IMR-90 (cell line): ENCODE measurements around the gene LGSN. TPM values are rescaled to one million over a fixed set of nuclear protein-coding genes. Genes with fewer than 3 reads are reported as not detected.

ENCODE experiments used
- ATAC-seq: fragments of 200-7000 bp; cut with Tn5 transposase; 2 replicates; pipeline ENCODE4 v1.9.1; 2020; ENCODE audit warnings: low read depth, mild to moderate bottlenecking, moderate library complexity
- BruUV-seq: library from RNA; stranded (reverse); fragments of 400-500 nt; replicated peaks from 2 replicates; lab custom pipeline; 2021; lab: Mats Ljungman, UMichigan
- CTCF ChIA-PET: fragments of 300-600 bp; formaldehyde crosslinking; extraction: SDS; loops from one replicate; lab custom pipeline; 2021; ENCODE audit warnings: antibody characterized with exemption; lab: Yijun Ruan, JAX
- POLR2A ChIA-PET: fragments of 300-600 bp; sonication (Branson Sonifier 250); formaldehyde crosslinking; loops from one replicate; lab custom pipeline; 2022; ENCODE audit warnings: antibody characterized with exemption; ENCODE audit not compliant: unreplicated experiment; lab: Charles Lee
- DNase-seq: peaks from one replicate; pipeline ENCODE4 v3.0.0; 2013
- H2AFZ ChIP-seq: replicated peaks from 2 replicates; pipeline ENCODE3; 2013; ENCODE audit warnings: low read length, mild to moderate bottlenecking; ENCODE audit not compliant: poor library complexity
- H2AK5ac ChIP-seq: 2 replicates; pipeline ENCODE4 v1.6.1; 2013; ENCODE audit warnings: low read depth, low read length, inconsistent platforms
- H2AK9ac ChIP-seq: replicated peaks from 2 replicates; pipeline ENCODE3; 2013; ENCODE audit warnings: mild to moderate bottlenecking, low read depth, low read length, moderate library complexity; ENCODE audit not compliant: poor library complexity
- H2BK120ac ChIP-seq: 2 replicates; pipeline ENCODE4 v1.6.1; 2013; ENCODE audit warnings: low read depth, low read length, inconsistent platforms
- H2BK15ac ChIP-seq: 3 replicates; pipeline ENCODE4 v1.6.1; 2013; ENCODE audit warnings: low read depth, low read length, inconsistent platforms
- H2BK20ac ChIP-seq: 2 replicates; pipeline ENCODE4 v1.6.1; 2013; ENCODE audit warnings: low read depth, mild to moderate bottlenecking, inconsistent platforms, low read length, moderate library complexity
- H2BK5ac ChIP-seq: 2 replicates; pipeline ENCODE4 v1.6.1; 2013; ENCODE audit warnings: mild to moderate bottlenecking, low read depth, low read length, inconsistent platforms; ENCODE audit not compliant: poor library complexity, severe bottlenecking
- H3K14ac ChIP-seq: replicated peaks from 2 replicates; pipeline ENCODE4 v1.6.1; 2013; ENCODE audit warnings: low read depth, low read length, inconsistent platforms
- H3K18ac ChIP-seq: 2 replicates; pipeline ENCODE4 v1.6.1; 2013; ENCODE audit warnings: low read depth, low read length, control low read depth
- H3K23ac ChIP-seq: 2 replicates; pipeline ENCODE4 v1.6.1; 2013; ENCODE audit warnings: low read depth, low read length, inconsistent platforms
- H3K27ac ChIP-seq: 2 replicates; pipeline ENCODE4 v1.5.1; 2013; ENCODE audit warnings: mild to moderate bottlenecking, control low read depth, low read length; ENCODE audit not compliant: insufficient read depth
- H3K27me3 ChIP-seq: 2 replicates; pipeline ENCODE4 v1.6.1; 2013; ENCODE audit warnings: low read length; ENCODE audit not compliant: control insufficient read depth, insufficient read depth
- H3K36me3 ChIP-seq: 2 replicates; pipeline ENCODE4 v1.6.1; 2013; ENCODE audit warnings: low read length, mixed read lengths; ENCODE audit not compliant: control insufficient read depth, insufficient read depth
- H3K4ac ChIP-seq: 2 replicates; pipeline ENCODE4 v1.6.1; 2013; ENCODE audit warnings: low read depth, low read length, inconsistent platforms
- H3K4me1 ChIP-seq: 2 replicates; pipeline ENCODE4 v1.6.1; 2013; ENCODE audit warnings: low read length, mixed read lengths; ENCODE audit not compliant: control insufficient read depth, insufficient read depth
- H3K4me2 ChIP-seq: 2 replicates; pipeline ENCODE4 v1.6.1; 2013; ENCODE audit warnings: low read depth, mild to moderate bottlenecking, control low read depth, low read length, moderate library complexity
- H3K4me3 ChIP-seq: 2 replicates; pipeline ENCODE4 v1.5.1; 2013; ENCODE audit warnings: low read depth, mild to moderate bottlenecking, control low read depth, low read length, moderate library complexity; ENCODE audit not compliant: insufficient read depth
- H3K56ac ChIP-seq: 2 replicates; pipeline ENCODE4 v1.6.1; 2013; ENCODE audit warnings: low read length, inconsistent platforms; ENCODE audit not compliant: insufficient read depth; ENCODE audit errors: extremely low read depth
- H3K79me1 ChIP-seq, 2 experiments: 2 replicates each; pipeline ENCODE4 v1.6.1; 2013; ENCODE audit warnings: low read length in 2 of 2, inconsistent platforms in 1 of 2, low read depth in 1 of 2
- H3K9ac ChIP-seq: 2 replicates; pipeline ENCODE4 v1.6.1; 2013; ENCODE audit warnings: low read depth, low read length, control low read depth
- H3K9me1 ChIP-seq: 2 replicates; pipeline ENCODE4 v1.6.1; 2013; ENCODE audit warnings: low read length, inconsistent platforms; ENCODE audit not compliant: insufficient read depth
- H3K9me3 ChIP-seq: 2 replicates; pipeline ENCODE4 v1.6.1; 2013; ENCODE audit warnings: low read length; ENCODE audit not compliant: control insufficient read depth, insufficient read depth
- H4K20me1 ChIP-seq: 2 replicates; pipeline ENCODE4 v1.6.1; 2013; ENCODE audit warnings: low read length, inconsistent platforms; ENCODE audit not compliant: insufficient read depth
- H4K5ac ChIP-seq: 2 replicates; pipeline ENCODE4 v1.6.1; 2013; ENCODE audit warnings: mild to moderate bottlenecking, low read depth, low read length, control low read depth
- H4K8ac ChIP-seq, 2 experiments: 2 replicates each; pipeline ENCODE4 v1.6.1; 2013; ENCODE audit warnings: low read depth in 2 of 2, low read length in 2 of 2, control low read depth in 1 of 2, inconsistent platforms in 1 of 2
- H4K91ac ChIP-seq: 2 replicates; pipeline ENCODE4 v1.6.1; 2013; ENCODE audit warnings: low read depth, low read length, inconsistent platforms; ENCODE audit not compliant: insufficient read depth
- BHLHE40 ChIP-seq: fragments of 150-350 bp; IDR thresholded peaks from 2 replicates; pipeline ENCODE4 v1.6.1; 2016; ENCODE audit warnings: mild to moderate bottlenecking, low read depth, low read length
- MAZ ChIP-seq: IDR thresholded peaks from 2 replicates; pipeline ENCODE4 v1.6.1; 2012; ENCODE audit warnings: low read depth, mild to moderate bottlenecking, low read length, improper control_type of control experiment, moderate library complexity, borderline replicate concordance
- MXI1 ChIP-seq: IDR thresholded peaks from 2 replicates; pipeline ENCODE4 v1.6.1; 2012; ENCODE audit warnings: low read depth, mild to moderate bottlenecking, low read length, moderate library complexity, borderline replicate concordance
- NFE2L2 ChIP-seq: fragments of 150-350 bp; IDR thresholded peaks from 2 replicates; pipeline ENCODE4 v1.6.1; 2016; ENCODE audit warnings: low read depth, mild to moderate bottlenecking, low read length
- POLR2A ChIP-seq: IDR thresholded peaks from 2 replicates; pipeline ENCODE4 v1.6.1; 2012; ENCODE audit warnings: mild to moderate bottlenecking, low read depth, low read length
- RAD21 ChIP-seq: IDR thresholded peaks from 2 replicates; pipeline ENCODE4 v1.6.1; 2012; ENCODE audit warnings: low read length, improper control_type of control experiment
- RFX5 ChIP-seq: IDR thresholded peaks from 2 replicates; pipeline ENCODE4 v1.8.0; 2012; ENCODE audit warnings: low read depth, mild to moderate bottlenecking, low read length, moderate library complexity
- SMC3 ChIP-seq: fragments of 150-350 bp; IDR thresholded peaks from 2 replicates; pipeline ENCODE4 v1.6.1; 2016; ENCODE audit warnings: low read depth, mild to moderate bottlenecking, antibody characterized with exemption, low read length, moderate library complexity
- WGBS, 2 experiments: methylation state at CpG; one replicate each; pipeline versions ENCODE4 v1.1.5 to v1.1.7; 2013; ENCODE audit warnings: missing lambda C conversion rate in 2 of 2; ENCODE audit not compliant: insufficient read length in 1 of 2; ENCODE audit errors: extremely low coverage in 2 of 2; 5-methylcytosine and 5-hydroxymethylcytosine counted together
- dilution Hi-C: fragments of 300-500 bp; cut with HindIII; formaldehyde crosslinking; loops from one replicate; pipeline ENCODE4 v1.14.3; 2018; ENCODE audit warnings: low sequenced_read_pairs; ENCODE audit not compliant: unreplicated experiment
- in situ Hi-C: fragments of 300-500 bp; cut with MboI; formaldehyde crosslinking; loops from 3 replicates; pipeline ENCODE4 v1.14.3; 2019; ENCODE audit warnings: low sequenced_read_pairs, inconsistent platforms, mixed read lengths
- intact Hi-C: fragments of 100-400 bp; cut with micrococcal nuclease; formaldehyde crosslinking; loops from 2 replicates; pipeline ENCODE4 v1.10.0; 2022
- polyA plus RNA-seq, 3 experiments: library from polyadenylated mRNA; depleted of rRNA; stranded (reverse); fragments of >200 nt; gene quantifications; 2 replicates each; pipeline ENCODE4 v1.2.3, GENCODE V29; 2012; ENCODE audit warnings: low replicate concordance in 1 of 3
- total RNA-seq: library from RNA; depleted of rRNA; stranded (reverse); fragments of >200 nt; gene quantifications from 2 replicates; pipeline ENCODE4 v1.2.3, GENCODE V29; 2012
- TF ChIP-seq, protein P1 (sequence below): conservative IDR thresholded peaks from 2 replicates; pipeline ENCODE4 v1.5.1; 2012; ENCODE audit warnings: mild to moderate bottlenecking, low read depth, low read length, improper control_type of control experiment
- TF ChIP-seq, protein P2 (sequence below): fragments of 150-350 bp; IDR thresholded peaks from 2 replicates; pipeline ENCODE4 v1.6.1; 2016; ENCODE audit warnings: low read depth, mild to moderate bottlenecking, low read length, moderate library complexity, borderline replicate concordance
- TF ChIP-seq, protein P3 (sequence below): fragments of 150-350 bp; IDR thresholded peaks from 2 replicates; pipeline ENCODE4 v1.6.1; 2017; ENCODE audit warnings: mild to moderate bottlenecking, antibody characterized with exemption, low read length, low read depth

The LGSN gene
- total and polyA plus RNA-seq, 2 of the 4 experiments (the other 2 are of a cell fraction) = not detected

DNA sequence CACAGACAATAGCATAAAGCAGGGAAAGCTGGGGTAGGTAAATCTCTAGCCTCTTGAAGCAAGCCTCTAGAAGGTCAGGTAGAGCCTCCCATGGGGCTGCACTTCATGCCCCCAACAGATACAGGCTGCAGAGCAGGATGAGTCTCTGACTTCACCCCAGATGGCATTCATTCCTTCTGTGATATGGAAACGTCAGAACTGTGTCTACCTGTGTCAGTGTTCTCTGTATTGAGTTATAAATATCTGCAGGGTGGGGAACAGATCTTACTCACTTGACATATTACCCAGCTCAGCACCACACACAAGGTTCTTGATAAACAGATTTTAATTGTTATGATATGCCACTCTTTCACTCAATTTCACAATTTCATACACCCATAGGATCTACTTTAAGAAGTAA is 2.1 kb downstream of the LGSN start:
- BruUV-seq = no TSS peak
- dilution Hi-C loops (no loop called here), in situ Hi-C loops (no loop called here), intact Hi-C loops (no loop called here)
- Histone ChIP-seq H3K9me1 (no peaks in the 10 kb centered on the region), H3K18ac (no peak overlapping the region), H2BK120ac (no peak overlapping the region), H3K4me2 (no peak overlapping the region), H3K4me1 (no peaks in the 10 kb centered on the region; the same call in 1 of the 2 replicates), H3K23ac (no peak overlapping the region), H3K9me3 (no peaks in the 10 kb centered on the region), H3K27ac (no peak overlapping the region), H2AFZ (no peak overlapping the region), H4K20me1 (no peaks in the 10 kb centered on the region), H3K27me3 (no peaks in the 10 kb centered on the region), H4K8ac (no peak overlapping the region), H3K4me3 (no peak overlapping the region), H3K9ac (no peak overlapping the region), H2BK15ac (no peak overlapping the region), H3K56ac (no peak overlapping the region), H2BK5ac (no peak overlapping the region), H3K36me3 (no peaks in the 10 kb centered on the region), H3K79me1 (no peaks in the 10 kb centered on the region), H4K91ac (no peak overlapping the region), H4K5ac (no peak overlapping the region), H2AK5ac (no peak overlapping the region), H2AK9ac (no peak overlapping the region), H3K4ac (no peak overlapping the region), H3K14ac (no peak overlapping the region), H2BK20ac (no peak overlapping the region)
- DNase-seq = no peak
- no peak for TF ChIP-seq RAD21
- no peak for TF ChIP-seq SMC3
- no peak for TF ChIP-seq MAZ
- TF ChIP-seq, protein P1, sequence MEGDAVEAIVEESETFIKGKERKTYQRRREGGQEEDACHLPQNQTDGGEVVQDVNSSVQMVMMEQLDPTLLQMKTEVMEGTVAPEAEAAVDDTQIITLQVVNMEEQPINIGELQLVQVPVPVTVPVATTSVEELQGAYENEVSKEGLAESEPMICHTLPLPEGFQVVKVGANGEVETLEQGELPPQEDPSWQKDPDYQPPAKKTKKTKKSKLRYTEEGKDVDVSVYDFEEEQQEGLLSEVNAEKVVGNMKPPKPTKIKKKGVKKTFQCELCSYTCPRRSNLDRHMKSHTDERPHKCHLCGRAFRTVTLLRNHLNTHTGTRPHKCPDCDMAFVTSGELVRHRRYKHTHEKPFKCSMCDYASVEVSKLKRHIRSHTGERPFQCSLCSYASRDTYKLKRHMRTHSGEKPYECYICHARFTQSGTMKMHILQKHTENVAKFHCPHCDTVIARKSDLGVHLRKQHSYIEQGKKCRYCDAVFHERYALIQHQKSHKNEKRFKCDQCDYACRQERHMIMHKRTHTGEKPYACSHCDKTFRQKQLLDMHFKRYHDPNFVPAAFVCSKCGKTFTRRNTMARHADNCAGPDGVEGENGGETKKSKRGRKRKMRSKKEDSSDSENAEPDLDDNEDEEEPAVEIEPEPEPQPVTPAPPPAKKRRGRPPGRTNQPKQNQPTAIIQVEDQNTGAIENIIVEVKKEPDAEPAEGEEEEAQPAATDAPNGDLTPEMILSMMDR = no peak
- TF ChIP-seq, protein P2, sequence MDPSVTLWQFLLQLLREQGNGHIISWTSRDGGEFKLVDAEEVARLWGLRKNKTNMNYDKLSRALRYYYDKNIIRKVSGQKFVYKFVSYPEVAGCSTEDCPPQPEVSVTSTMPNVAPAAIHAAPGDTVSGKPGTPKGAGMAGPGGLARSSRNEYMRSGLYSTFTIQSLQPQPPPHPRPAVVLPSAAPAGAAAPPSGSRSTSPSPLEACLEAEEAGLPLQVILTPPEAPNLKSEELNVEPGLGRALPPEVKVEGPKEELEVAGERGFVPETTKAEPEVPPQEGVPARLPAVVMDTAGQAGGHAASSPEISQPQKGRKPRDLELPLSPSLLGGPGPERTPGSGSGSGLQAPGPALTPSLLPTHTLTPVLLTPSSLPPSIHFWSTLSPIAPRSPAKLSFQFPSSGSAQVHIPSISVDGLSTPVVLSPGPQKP = no peak
- no peak for TF ChIP-seq NFE2L2
- TF ChIP-seq MXI1 = no peak
- TF ChIP-seq, protein P3, sequence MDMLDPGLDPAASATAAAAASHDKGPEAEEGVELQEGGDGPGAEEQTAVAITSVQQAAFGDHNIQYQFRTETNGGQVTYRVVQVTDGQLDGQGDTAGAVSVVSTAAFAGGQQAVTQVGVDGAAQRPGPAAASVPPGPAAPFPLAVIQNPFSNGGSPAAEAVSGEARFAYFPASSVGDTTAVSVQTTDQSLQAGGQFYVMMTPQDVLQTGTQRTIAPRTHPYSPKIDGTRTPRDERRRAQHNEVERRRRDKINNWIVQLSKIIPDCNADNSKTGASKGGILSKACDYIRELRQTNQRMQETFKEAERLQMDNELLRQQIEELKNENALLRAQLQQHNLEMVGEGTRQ = no peak
- TF ChIP-seq BHLHE40 = no peak
- TF ChIP-seq POLR2A = no peak
- no peak for TF ChIP-seq RFX5
- CTCF ChIA-PET = interaction anchor here (0.6 to 1.0 kb wide), 2 partner anchors 10 to 489 kb away, joined by 3 to 4 read pairs; no protein-coding TSS in a partner anchor
- WGBS, 2 experiments = no CpG with 5 or more reads among the region's 1 CpG
- no peak for ATAC-seq
- POLR2A ChIA-PET = no interaction called here
